ENCODE results near the gene UNC5A.

The UNC5A gene

DNA sequence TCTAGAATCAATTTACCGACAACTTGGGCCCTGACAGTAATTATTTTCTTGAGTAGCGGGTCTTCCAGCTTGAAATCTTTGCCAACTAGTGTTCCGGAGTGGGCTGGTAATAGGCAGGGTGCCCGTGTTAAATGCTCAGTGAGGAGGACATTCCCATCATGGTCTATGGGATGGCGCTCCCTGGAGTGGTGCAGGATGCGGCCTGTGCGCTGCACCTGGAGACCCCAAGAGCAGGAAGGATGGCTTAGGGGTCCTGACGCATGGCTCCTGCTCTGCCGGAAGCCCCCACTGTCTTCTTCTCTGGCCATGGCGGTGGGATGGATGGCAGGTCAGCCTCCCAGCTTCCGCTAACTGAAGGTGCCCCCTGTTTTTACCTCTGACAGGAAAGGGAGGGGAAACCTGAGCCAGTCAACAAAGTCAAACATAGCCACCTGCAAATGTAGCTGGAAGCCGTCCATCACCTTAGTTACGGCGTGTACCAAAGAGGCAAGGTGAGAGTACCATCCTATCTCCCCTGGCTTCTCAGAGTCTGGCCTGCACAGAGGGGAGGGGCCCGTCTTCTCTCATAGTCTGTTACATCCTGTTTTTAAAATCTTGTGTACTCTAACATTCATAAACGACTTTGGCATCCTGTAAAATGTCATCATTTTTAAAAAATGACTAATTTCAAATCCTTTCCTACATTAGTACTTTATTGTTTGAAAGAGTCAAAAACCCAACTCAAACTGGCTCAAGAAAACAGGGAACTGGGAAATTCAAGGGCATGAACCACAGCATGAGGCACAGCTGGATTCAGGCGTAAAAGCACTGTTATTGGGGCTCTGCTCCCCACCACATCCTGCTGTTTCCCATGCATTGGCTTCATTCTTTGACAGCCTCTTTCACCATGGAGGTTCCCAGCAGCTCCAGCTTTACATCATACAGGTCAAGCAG lies 28.5 kb upstream of the UNC5A start:
- FAIRE-seq = no peak

DNA sequence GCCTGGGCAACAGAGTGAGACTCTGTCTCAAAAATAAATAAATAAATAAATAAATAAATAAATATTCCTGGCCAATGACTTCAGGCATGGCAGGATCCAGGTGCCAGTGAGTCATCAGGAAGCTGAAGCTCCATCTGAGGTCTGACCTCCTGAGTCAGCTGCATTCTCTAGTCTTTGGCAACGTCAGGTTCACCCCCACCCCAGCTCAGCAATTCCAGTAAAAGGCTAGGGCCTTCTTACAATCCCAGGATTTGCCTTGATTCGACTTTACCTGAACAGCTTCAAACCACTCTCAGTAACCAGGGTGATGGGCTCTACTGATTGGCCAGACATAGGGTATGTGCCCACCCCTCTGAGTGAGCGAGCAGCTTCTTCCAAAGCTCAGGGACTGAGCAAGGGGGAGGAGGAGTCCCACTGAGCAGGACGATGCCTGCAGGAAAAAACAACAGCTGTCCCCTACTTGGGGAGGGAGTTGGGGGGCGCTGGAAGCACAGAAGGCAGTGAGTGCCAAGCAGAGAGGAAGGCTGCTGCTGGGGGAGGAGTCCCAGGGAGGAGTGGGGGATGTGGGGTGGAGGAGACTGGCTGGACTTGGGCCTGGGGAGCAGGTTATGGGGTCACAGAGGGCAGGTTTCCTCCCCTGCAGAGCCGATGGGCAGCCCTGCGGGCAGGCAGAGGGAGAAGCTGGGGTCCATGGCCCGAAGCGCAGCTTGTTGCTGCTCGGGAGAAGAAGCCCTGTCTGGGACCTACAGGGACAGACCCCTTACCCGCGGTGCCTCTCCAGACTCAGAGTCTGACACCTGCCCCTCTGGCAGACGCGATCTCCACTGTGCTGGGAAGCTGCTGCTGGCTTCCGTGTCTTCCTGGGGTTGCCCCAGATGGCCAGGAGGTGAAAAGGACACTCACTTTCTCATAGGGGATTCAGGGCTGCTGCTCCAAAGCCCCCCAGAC lies 25.9 kb upstream of the UNC5A start:
- FAIRE-seq = no peak

DNA sequence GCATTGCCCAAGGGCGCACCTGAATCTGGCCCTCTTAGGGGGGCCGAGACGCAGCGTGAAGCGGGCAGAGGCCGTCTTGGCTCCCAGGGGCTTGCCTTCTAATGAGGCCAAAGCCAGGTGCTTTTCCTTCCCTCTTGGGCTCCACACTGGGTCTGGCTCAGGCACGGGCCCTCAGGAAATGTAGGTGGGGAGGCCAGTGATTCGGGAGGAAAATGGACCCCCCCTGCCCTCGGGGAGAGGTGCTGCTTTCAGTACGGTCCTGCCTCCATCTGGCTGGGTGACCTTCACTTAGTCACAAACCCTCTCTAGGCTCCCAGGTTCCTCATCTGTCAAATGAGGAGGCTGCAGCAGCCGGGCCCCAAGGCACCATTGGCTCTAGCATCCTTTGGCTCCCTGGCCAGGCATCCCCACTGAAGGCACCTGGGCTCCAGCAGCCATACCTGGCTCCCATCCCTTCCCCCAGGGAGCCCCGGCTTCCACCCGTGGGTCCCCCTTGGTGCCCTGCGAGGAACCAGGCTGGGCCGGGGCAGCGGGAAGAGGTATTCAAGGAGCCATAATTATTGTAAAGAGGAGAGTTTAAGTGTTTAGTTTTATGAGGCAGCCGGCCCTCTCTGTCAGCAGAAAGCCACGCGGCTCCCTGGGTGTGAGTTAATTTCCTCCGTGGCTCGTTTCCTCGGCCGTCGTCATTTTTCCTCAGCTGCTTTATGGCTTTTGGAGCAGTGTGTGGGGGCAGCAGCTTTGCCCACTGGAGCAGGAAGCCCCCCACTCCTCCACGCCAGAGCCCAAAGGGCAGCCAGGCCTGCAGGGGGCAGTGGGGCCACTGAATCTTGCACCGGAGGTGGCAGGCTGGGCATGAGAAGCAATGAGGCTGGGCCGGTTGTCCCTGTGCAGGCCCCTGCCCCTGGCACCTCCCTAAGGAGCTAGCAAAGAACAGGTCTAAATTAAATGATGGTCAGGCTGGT lies 24.9 kb upstream of the UNC5A start:
- no peak for FAIRE-seq

DNA sequence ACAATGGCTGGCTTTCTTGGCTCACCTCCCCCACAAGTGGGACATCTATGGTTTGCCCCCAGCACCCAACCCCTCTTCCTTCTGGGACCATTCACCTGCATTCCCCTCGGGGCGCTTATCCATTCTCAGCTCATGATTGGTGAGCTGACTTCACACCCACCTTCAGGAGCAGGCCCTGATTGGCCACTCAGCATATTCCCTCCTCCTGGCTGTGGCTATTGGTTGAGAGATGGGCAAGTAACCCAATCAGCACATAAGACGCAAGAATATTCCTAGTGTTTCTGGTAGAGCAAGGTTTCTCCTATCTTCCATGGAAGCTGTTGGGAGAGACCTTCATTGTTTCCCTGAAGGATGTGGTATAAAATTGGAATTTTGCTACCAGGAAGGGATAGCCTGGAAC lies 22.7 kb upstream of the UNC5A start:
- FAIRE-seq = no peak

DNA sequence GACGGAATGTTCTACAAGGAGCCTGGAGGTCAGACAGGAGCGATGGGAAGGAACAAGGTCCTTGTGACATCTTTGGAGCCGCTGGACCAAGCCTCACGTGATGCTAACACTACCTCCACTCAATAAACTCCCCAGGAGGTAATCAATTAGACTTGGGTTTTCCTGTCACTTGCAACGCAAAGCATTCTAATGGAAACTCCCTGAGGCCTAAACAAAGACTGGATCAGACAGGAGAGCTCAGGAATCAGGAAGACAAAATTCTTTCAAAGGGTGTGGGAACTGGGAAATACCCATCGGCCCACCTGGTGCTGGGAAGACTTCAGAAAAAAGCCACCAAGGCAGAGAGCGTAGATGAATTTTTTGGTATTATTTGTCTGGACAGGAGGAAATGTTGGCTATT lies 22.3 kb upstream of the UNC5A start:
- FAIRE-seq = no peak

DNA sequence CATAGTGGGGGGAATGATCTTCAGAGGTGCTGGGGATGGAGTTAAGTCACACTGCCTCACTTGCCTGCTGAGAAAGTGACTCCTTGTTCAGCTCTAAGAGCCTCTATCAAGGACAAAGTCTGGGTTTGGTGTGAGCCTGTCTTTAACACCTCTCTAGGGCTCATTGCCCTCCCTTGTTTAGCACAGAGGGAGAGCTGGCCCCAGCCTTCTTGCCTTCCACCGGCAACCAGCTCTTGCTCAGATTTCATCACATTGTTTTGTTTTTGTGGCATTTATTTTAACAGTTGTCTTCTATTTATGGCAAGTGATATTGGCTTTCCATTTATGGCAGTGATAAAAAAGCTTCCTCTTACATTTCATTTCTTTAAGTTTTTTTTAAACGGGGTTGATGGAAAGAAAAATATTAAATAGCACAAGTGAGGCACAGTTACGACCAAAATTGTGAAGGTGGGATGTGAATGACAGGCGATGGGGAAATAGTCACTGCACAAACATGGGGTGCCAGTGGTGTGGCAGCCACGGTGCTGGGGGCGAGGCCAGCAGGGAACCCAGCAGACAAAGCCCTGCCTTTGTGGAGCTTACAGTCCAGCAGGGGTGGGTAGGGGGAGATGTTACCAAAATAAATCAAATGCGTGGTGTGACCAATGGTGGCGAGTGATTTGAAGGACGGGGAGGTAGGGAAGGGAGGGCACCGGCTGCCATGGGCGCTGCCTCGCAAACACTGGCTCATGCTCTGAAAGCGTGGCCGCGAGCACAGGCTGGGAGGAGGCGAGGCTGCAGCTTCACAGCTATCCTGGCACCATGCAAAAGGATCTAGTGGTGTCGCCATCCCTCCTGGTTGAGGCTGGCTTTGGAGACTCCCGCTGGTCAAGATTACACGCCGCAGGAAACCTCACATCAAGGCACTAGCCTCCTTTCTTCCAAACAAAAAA lies 21.2 kb upstream of the UNC5A start:
- FAIRE-seq = no peak

DNA sequence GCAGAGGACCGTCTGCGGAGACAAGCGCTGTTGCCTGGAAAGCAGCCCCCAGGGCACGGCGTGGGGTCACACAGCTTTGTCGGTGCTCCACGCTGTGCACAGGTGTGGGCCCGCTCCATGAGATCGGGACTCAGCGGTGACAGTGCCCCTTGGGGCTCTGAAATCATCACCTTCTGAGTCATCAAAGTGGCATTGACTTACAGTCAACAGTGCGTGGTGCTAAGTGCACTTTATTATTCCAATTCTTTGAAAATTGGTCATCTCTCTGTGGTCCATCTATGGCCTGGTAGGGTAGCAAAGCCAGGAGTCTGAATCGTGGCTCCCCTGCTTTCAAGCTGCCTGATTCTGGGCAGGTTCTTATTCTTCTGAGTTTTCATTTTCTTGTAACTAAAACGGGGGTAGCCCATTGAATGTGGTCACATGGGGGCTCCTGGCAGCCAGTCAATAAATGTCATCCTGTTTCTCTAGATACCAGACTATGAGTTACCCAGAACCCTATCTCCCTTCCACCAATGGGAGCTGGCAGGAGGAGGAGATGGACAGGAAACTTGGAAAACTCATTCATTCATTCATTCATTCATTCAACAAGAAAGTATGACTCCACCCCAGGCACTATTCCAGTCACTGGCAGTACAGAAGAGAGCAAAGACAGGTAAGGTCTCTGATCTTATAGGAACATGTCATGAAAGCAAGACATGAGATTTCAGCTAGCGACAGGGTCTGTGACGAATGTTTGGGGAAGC lies 20.3 kb upstream of the UNC5A start:
- FAIRE-seq = no peak

DNA sequence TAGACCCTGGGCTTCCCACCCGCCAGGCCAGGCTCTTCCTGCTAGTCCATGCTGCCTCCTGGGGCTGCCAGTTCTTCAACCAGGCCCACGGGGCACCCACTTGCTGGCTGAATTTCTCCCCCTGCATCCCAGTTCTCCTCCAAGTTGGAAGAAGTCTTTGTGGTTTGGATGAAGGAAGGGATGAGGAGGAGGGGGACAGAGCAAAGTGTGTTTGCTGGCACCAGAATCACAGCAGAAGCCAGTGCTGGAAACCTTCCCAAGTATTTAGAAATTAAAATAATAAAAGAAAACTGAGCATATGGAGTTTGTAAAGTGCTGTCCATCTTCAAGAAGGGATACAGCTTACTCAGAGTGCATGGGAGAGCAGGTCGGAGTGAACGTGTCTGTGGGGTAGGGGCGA lies 19.4 kb upstream of the UNC5A start:
- FAIRE-seq = no peak

DNA sequence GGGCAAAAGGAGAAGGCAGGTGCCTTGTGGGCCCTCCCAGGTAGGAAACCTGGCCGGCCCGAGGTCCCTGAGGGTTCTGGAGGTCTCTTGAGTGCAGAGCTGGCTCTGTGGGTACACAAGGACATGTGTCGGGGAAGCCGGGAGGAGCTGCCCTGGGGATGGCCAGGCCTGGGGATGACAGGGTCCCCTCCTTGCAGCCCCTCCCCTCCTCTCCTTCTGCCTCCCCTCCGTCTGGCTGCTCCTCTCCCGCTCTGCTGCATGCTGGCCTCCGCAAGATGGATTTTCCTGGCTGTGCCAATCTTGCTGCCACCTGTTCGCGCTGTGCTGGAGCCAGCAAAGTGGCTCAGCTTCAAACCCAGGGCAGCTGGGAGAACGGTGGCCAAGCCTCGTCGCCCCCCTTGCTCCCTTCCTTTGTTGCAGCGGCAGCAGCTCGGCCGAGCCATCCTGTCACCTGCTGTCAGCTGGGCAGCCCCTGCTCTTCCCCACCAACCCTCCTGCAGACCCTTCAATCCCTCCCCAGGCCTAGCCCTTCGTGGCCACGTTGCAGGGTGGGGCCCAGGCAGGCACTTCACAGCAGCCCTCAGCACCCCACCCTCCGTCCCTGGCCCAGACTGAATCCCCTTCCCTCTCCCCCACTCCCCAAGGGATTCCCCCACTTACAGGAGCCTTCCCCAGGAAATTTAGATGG lies 17.6 kb upstream of the UNC5A start:
- no peak for FAIRE-seq

DNA sequence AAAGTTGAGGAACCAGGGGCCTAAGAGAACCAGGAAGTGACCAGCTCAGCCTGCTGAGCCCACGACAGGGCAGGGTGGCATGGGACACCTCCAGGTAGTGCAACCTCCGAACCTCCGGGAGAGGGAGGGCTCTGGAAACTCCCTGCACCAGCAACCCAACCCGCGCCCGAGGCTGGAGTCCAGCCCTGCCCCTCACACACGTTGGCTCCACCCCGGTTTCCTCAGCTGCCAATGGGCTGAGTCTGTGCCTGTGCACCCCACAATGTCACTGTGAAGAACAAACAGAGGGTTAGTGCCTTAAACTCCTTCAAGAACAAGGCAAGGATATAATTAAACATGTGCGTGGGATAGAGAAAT lies 17.0 kb upstream of the UNC5A start:
- no peak for FAIRE-seq

DNA sequence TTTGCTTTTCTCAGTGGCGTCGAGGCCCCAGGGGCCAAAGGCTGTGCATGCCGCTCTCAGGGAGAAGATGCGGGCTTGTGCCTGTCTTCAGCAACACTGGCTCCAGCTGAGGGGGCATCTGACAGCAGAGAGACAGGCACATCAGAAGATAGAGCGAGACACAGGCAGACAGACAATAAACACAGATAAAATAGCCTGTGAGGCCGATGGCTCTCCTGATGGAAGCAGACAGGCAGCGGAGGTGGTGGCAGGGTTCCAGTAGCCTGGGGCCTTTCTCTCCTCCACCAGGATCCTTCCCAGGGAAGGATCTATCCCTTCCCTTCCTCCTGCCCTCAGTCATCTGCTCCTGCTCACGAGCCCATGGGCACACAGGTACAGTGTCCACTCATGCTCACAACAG lies 16.6 kb upstream of the UNC5A start:
- no peak for FAIRE-seq

DNA sequence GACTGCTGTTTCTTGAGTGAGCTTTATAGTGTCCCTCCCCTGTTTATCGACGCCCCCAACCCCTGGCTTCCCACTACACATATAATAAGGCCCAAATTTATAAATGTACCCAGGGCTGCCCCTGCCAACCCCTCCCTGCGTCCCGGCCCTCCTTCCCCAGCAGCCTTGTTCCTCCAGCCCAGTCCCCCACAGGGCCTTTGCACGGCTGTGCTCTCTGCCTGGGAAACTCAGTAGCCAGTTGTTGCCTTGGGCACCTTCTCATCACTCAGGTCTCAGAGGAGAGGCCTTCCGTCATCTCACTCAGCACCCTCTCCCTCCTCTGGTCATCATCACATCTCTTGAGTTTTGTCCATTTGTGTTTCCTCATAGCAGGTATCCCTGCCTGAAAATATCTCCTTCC lies 15.8 kb upstream of the UNC5A start:
- FAIRE-seq = no peak

DNA sequence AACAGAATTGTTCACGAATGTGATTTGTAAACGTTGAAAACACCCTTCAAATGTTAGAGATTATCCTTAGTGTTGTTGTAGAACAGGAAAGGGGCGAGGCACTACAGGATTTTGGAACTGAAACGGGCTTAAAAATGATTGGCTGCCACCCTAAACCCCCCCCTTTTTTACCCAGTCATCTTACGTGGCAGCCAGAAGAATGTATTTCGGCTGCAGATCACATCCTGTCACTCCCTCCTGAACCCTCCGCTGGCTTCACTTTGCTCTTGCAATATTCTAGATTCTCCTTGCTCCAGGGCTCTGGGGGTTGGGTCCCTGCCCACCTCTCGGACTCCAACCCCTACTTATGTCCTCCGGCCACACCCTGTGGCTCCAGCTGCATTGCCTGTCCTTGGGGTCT lies 13.9 kb upstream of the UNC5A start:
- FAIRE-seq = no peak

DNA sequence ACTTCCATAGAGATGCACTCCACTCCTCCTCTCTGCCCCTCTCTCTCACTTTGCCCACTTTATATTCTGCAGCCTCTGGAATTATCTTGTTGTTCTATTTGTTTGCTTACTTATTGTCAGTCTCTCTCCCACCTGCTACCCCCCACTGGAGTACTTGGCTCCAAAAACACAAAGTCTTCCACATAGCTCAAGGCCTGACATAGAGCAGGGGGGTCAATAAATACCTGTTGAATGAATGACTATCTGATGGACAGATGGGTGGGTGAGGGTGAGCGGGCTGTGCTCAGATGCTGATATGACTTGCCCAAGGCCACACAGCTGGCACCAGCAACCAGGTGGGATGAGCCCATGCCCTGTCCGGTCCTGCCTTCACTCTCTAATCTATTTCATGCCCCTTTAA lies 13.4 kb upstream of the UNC5A start:
- no peak for FAIRE-seq

DNA sequence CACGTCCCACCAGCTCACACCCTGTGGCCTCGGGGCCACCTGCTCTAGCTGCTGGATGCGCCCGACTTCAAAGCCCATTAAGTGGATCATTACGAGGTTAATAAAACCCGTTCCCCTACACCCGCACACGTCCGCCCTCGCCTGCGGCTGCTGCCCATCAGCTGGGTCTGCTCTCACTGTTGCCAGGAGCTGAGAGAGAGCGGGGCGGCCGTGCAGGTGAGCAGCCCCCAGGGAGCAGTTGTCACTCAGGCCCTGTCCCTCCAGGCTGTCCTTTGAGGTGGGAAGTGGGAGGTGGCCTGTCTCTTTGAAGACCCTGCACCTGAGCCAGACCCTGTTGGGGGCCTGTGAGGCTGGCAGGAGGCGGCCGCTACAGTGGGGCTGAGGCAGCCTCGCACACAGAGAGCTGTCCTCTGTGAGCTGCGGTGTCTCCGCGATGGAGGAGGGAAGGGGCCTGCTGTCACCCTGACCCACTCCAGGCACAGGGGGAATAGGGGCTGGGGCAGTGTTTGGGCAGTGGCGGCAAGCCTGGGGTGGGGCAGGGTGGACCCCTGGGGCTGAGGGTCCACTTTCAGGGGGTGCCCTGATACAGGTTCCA lies 12.8 kb upstream of the UNC5A start:
- no peak for FAIRE-seq

DNA sequence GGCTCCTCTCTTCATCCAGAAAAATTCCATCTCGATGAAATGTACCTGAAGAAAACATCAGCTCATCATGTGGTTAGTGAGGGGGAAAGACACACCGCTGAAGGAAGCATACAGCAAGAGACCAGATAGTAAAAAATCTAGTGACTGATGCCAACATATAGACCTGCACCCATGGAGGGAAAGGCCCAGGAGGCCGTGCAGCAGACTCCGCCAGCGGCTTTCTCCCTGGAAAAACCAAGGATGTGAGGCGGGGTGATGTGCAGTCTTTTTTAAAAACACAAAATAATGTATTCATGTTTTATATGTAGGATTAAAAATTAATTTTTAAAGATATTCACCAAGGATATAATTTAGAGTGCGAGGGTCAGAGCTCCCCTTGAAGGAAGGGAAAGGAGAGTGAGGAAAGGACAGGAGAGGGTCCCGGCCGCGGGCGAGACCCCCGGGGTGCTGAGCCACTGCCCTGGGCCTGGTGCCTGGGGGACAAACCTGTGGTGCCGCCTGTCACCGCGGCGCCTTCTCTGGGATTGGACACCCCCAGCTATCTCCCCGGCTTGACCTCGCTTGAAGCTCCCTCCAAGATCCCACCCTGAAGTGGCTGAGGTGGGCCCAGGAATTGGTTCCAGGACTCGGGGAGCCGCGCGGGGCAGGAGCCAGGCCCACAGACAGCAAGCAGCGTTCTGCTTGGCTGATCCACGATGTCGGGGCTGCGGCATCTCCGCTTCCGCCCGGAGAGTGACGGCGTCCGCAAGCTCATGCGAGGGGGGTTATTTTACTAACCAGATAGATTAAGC lies 12.1 kb upstream of the UNC5A start:
- no peak for FAIRE-seq

DNA sequence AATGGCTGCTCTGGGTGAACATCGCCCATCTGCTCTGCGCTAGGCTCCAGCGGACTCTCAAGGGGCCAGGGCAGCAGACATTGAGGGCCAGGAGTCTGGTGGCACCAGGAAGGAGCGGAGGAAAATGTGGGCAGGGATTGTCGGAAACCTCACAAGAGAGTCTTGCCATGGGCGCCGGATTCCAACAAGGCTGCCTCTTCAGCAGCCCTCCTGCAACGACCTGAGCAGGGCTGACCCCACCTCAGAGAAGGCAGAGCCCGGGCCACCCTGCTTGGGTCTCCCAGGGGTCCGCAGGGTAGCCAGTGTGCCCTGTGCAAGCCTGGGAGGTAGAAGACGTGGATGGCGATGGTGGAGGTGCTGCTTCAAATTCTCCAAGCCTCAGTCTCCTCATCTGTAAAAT lies 11.4 kb upstream of the UNC5A start:
- no peak for FAIRE-seq

DNA sequence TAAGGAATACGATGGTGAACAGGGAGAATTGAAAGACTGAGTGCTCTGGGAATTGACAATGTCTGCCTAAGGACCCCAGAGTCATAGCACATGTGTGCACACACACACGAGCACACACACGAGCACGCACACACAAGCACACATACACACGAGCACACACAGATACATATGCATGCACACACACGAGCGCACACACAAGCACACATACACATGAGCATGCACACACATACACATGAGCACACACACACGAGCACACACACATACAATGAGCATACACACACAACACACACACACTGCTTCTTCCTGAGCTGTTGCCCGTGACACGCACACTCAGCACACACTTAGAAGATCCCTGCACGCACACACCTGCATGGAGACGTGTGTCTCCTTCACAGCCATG lies 10.9 kb upstream of the UNC5A start:
- FAIRE-seq = no peak

DNA sequence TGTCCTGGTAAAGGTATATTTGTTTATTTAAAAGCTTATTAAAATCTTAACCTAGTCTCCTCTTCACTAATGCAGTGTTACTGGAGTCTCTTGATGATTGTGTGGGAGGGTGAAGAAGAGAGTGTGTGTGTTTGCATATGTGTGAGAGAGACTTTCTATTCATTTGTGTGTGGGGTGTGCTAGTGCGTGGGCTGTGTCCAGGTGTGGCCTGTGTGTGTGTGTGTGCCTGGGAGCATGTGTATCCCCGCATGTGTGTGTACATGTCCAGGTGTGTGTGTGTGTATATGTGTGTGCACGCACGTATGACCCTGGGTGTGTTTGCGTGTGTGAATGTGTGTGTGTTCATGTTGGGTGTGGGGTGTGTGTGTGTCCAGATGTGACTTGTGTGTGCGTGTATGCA lies 10.3 kb upstream of the UNC5A start:
- no peak for FAIRE-seq
